HG02852 (cell line): ENCODE results near the gene COL5A1.
"Not testable (repeated sequence)": the region's sequence is repeated elsewhere in the genome, so short reads cannot be mapped to it uniquely, and the experiment has no call there.

Experiments
- ATAC-seq: cut with Tn5 transposase; IDR thresholded peaks from one replicate; pipeline ENCODE4 v1.9.1; 2021; ENCODE audit warnings: mild to moderate bottlenecking, moderate library complexity; ENCODE audit not compliant: unreplicated experiment

The COL5A1 gene

DNA sequence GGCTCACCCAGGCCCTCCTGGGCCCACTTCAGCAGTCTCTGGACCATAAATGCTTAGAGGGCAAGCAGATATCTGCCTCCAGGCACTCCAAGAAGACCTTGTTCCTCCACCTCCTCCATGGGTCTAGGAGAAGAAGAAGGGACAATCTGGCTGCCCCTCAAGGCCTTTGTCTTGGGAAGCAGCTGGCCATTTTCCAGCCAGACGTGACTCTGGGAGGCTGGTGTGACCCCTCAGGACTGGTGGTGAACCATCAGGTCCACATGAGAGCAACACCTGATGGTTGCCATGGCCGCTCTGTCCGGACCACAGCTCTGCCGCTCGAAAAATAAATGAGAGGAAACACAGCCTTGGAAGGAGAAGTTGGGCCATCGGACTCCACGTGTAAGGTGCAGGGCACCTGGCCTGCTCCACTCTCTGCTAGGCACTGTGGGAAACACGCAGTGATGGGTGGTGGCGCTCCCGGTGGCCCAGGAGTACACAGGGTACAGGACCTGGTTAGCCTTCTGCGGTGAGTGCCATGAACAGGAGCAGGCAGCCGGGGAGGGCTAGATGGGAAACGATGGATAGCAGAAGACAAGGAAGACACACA lies 3.0 kb upstream of the COL5A1 start:
- no peak for ATAC-seq

DNA sequence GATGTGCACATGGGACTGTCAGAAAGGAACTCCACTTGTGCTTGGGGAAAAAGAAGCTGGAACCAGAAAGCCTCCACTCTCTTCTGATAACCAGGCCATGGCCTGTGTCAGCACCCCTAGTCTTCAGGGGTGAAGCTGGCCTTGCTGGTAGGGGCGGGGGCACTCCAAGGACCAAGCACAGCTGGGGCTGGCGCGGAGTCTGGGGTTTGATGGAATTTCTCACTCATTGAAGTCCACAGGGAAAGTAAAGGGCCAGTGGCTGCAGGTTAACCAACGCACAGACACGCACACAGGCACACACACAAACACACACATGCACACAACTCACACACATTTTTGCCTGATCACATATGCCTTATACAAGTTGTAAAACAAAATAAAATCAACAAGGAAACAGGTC lies 1.6 kb upstream of the COL5A1 start:
- ATAC-seq: no peak

DNA sequence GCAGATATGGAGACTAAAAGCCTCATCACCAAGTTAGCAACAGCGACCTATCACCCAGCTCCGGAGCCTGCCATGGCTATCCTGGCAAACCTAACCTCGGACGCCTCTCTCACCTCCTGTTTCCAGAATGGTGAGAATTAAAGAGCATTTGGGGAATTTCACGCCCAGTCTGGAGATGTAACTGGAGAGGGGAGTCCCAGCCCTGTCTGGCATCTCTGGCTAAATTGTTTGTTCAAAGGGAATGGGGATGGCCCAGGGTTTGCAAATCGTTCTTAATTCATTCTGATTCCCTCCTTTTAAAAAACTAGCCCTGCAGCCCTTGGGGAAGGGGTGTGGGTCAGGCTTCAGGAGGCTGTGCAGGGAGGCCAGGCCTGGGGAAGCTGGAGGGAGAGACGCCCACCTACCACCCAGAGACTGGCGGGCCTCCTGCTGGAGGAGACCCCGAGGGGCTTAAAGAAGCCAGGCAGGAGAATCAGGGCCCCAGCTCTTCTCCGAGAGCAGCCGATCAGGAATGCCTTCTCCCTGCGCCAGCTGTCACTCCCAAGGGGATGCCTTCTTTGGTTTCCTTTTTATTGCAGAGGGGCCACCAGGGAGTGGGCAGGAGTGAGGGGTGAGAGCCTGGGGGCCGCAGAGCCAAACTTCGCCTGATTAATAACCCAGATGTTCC lies 964 bp upstream of the COL5A1 start:
- ATAC-seq: no peak

DNA sequence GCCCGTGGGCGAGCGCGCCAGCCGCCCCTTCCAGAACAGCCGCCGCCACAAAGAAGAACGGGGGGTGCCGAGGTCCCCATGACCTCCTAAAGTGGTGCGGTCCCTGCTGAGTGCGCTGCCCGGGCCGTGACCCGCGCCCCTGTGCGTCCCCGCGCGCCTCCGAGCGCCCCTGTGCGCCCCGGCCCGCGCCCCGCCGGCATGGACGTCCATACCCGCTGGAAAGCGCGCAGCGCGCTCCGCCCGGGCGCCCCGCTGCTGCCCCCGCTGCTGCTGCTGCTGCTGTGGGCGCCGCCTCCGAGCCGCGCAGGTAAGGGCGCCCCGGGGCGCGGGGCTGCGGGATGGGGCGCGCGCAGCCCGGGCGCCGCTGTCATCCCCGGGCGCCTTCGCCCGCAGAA lies 384 bp downstream of the COL5A1 start:
- ATAC-seq: no peak

DNA sequence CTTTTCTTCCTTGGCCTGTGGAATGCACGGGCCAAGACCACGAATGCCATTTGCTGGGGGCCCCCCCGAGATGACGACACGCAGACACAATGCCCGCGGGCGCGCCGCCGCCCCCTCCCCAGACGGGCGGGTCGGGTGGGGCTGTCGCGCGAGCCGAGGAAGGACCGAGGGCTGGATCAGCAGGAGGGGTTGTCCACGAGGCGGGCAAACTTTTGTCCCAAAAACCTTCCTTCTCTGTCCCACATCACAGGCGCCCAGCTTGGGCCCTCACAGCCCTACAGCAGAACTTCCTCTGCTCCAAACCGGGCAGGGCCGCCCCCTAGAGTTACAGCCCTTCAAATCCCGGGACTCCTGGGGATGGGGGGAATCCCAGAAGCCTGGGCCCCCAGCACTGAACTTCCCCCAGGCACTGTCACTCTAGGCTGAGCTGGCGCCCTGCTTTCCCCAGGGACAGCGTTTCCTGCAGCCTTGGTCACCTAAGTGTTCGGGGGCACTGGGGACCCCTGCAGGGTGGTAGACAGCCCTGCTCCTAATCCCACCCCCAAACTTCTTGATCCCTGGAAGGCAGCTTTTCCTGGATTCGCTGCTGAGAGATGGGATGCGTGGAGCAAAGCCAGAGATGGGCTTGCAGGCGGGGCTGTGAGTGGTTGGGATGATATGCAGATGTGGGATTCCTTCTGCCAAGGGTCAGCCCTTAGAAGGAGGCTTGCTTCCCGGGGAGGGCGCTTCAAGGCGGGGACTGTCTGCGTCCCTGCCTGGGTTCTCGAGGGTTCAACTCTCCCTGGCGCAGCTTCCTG lies 980 bp downstream of the COL5A1 start:
- ATAC-seq: no peak

DNA sequence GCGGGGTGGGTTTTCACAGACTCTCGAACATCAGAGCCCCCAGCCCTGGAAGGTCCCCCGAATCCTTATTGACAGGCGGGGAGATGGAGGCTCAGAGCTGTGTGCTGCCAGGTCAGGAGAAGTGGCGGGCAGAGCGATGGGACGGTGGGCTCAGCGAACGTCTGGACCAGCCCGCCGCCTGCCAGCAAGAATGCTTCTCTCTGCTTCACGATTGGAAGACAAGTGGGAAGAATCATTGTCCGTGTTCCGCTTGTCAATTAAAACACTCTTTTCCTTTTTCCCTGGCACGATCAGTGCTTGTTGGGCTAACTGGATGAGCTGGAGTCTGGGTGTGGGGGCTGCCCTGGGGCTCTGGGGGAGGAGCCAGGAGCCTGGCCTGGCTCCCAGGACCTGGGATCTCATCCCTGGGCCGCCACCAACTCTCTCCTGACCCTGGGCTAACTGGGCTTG lies 1.6 kb downstream of the COL5A1 start:
- no peak for ATAC-seq

DNA sequence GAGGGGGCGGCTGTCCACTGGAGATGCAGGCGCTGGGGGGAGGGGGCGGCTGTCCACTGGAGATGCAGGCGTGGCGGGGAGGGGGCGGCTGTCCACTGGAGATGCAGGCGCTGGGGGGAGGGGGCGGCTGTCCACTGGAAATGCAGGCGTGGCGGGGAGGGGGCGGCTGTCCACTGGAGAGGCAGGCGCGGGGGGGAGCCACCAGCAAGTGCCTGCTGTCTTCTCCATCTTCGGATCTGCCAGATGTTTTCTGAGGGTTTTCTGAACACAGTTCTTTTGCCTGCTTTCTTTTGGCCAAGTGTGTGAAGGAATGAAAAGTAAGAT lies 2.8 kb downstream of the COL5A1 start:
- ATAC-seq: not testable (repeated sequence)

DNA sequence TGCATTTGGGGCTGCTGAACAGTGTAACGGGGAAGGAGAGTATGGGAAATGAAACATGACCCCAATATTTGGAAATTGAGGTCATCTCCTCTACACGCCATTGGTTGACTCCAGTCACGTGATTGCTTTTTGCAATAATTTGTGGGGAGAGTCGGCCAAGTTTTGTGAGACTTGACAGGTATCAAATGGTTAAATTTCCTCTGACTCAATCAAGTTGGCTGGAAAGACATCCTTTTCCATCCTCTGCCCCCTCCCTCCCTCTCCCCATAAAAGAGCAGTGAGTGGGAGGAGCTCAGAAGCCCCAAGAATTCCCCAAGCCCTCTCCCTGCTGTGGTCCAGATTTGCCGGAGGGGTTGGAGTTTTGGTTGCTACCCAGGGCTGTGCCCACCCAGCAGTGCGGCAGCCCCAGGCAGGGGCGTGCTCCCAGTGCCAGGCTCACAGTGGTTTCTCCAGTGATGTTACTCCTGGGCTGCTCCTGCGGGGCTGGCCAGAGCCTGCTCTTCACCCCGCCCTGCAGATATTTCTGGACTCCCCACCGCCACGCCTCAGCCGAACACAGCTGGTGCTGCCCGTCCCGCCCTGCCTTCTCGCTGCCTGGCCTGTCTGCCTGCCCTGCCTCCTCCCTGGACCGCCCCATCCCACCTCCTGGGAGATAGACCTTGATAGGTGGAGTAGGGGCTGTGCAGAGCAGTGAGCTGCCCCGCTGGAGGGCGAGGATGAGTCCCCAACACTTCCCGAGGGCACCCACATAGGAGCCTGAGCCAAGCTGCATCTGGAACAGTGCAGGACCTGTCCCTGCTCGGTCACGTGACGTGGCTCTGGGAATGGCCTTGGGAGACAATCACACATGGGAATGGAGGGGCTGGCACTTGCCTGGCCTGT lies 3.4 kb downstream of the COL5A1 start:
- ATAC-seq: no peak

DNA sequence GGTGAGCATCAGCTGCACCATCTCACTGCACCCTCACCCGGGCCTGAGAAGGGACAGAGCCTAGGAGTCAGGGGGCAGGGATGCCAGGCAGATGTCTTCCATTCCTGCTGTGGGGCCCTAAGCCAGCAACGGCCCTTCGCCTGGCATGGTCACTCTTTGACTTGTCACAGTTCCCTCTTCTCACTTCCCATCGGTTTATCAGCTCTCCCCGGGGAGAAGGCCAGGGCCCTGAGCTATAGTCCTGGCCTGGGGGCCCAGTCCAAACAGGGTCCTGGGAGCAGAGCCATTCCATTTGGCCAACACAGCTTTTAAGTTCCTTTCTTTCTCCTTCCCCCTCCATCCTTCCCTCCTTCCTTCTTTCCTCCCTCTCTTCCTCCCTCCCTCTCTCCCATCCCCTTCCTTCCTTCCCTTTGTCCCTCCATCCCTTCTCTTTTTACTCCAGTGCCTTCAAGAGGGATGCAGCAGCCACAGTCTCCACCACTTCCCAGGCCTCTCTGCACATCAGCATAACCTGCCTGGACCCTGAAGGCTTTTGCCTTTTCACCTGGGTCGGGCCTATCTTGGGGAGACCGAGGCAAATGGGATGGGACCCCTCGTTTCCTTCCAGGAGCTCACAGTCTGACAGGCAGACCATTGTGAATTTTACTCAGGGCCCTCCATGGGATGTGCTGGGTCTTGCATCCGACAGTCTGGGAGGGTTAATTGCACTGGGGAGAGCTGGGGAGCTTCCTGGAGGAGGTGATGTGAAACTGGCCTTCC lies 4.2 kb downstream of the COL5A1 start:
- ATAC-seq: no peak

DNA sequence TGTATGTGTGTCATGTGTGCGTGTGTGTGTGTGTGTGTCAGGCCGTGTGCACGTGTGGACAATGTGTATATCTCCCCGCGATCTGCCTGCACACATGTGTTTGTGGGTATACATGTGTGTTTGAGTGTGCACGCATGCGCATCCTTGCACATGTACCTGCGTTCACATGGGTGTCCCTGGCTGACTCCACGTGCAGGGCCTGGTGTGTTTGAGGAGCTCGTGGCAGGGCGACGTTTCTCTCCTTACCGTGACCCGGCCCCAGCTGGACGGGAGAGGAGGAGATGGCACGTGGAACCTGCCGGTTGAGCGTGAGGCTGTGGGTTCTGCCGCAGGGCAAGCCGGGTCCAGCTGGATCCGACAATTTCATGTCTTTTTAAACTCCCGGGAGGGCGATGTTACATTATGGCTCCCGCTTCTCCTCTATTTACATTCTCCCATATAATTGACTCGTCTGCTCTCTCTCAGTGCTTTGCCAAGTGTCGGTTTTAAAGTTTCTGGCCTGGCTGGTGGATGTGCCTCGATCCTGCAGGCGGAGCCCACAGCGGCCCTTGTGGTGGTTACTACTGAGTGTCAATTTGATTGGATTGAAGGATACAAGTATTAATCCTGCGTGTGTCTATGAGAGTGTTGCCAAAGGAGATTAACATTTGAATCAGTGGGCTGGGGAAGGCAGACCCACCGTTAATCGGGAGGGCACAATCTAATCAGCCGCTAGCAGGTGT lies 5.9 kb downstream of the COL5A1 start:
- ATAC-seq: no peak

DNA sequence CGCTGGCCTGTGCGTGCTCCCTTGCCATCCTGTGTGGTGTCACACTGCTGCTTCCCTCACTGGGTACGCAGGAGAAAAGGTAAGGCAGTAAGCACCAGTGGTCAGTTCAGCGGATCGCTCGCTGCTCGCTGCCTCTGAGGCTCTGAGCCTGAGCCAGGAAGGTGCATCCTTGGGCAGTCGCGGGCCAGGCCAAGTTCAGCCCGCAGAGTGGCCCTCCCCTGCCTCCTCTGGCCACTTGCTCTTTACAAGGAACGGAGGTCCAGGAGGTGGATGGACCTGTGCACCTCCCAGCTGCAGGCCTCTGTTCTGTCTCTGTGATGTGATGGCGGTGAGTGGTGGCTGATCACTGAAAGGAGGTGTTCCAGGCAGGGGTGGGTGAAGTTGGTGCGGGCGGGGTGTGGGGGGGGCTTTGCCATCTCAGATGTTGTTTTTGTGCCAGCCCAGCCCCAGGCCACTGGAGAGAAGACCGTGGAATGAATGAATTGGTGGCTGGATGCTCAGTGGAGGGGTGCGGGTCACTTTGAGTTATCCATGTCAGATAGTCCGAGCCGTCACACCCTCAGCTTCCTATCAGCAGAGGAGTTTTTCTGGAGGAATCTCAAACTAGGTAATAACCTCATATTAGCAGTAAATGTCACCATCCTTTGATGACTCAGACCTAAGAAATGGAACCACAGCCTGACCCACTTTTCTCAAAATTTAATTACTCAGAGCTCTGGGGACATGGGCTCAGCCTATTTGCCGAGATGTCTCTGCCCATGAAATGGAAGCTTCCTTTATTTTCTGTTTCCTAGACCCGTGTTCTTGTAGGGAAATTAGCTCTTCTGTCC lies 7.3 kb downstream of the COL5A1 start:
- ATAC-seq: no peak

DNA sequence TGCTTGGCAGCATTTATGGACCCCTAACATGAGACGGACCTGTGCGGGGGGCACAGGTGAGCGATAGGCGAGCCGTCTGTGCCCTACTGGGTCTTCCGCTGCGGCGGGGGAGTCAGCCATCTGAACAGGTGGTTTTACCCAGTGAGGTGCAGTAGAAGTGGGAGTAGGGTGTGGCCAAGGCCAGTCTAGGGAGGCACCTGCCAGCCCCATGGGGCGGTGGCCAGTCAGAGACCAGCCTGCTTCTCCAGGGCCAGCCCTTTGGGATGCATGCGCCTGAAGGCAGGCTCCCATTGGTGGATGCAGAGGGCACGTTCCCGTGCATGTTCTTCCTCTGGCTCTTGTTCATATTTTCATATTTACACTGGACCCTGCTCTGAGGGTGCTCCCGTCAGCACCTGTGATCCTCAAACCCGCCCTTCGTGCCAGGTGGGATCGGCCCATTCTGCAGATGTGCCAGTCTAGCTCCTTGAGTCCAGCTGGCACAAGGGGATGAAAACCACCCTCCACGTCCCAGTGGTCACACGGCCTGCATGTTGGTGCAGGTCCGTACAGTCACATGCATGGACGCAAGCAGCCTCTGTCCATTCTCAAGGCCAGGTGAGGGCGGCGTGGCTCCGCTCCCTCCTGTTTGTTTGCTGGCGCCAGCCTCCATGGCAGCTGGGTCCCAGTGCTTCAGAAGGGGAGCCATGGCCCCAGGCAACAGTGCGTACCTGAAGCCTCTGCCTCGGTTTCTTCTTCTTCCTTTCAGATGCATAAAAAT lies 9.0 kb downstream of the COL5A1 start:
- no peak for ATAC-seq

DNA sequence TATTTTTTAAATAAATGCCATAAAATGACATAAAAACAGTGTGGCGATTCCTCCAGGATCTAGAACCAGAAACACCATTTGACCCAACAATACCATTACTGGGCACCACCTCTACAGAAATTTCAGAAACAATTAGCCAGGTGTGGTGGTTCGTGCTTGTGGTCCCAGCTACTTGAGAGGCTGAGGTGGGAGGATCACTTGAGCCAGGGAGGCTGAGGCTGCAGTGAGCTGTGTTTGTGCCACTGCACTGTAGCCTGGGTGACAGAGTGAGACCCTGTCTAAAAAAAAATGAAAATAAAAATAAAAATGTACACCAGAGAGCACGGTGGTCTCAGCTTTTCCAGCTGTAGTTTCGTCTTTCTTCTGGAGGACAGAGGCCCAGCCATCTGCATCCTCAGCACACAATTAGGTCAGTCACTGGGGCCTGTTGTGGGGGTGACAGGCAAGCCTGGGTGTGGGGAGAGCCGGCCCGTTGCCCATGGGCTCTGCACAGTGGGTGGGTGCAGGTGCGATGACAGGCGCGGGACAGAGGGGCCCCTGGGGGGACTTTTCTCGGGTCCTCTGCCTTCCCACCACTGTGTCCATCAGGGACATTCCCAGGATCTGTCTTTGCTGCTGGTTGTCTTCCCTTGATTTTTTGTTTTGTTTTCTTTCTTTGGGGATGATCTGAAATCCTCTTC lies 9.8 kb downstream of the COL5A1 start:
- ATAC-seq: no peak

DNA sequence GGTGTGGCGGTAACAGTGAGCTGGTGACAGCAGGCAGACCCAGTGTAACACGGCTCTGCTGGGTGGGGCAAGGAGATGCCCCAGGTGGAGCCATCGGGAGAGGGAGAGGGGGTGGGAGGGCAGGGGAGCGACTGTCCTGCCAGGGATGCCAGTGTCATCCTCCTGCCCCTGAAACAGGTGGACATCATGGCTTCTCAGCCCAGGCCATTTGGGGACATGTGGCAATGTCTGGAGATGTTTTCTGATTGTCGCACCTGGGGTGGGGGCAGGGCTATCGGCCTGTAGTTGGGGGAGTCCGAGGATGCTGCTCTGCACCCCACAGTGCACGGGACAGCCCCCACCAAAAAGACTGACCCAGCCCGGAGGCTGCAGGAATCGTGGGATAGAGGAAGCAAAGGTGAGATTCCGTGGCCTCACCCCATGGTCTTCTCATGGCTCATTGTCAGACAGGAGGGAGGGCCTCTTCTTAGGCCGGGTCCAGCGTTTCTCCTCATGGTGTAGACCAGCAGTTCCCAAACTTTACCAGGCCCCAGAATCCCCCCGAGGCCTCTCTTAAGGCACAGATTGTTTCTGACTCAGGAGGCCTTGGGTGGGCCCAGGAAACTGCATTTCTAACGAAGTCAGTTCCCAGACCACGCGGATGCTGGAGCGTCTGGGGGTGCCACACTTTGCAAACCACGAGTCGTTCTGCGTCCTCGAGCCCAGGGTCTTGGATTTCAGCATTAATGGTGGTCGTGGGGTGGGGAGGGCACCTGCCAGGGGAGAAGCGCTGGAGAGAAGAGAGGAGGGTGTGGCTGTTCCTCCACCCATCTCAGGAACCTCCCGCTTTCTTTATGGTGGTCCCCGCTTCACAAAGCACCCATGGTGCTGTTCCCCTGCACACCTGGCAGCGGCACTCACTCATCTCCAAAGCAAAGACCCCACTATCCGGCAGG lies 11.0 kb downstream of the COL5A1 start:
- ATAC-seq: no peak

DNA sequence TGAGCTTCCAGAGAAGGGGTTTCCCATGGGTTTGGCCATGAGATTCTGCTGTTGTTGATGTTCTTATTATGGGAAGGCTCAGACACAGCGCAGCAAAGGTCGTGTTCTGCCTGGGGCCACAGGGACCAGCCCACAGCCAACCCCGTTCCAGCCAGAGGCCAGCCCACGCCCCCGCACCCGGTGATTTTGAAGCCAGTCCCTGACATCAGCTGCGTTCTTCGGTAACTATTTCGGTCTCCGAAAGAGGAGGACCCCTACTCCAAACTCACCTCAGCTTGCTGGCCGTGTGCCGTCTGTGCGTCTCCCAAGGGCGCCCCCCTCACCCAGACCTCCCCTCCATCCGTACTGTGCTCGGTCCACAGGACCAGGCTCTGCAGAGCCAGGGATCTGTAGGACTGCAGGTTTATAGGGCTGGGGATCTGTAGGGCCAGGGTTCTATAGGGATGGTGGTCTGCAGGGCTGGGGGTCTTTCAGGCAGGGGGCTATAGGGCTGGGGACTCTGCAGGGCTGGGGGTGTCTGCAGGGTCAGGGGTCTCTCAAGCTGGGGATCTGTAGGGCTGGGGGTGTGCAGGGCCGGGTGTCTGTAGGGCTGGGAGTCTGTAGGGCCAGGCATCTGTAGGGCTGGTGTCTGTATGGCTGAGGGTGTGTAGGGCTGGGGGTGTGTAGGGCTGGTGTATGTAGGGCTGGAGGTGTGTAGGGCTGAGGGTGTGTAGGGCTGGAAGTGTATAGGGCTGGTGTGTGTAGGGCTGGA lies 11.8 kb downstream of the COL5A1 start:
- ATAC-seq: no peak

DNA sequence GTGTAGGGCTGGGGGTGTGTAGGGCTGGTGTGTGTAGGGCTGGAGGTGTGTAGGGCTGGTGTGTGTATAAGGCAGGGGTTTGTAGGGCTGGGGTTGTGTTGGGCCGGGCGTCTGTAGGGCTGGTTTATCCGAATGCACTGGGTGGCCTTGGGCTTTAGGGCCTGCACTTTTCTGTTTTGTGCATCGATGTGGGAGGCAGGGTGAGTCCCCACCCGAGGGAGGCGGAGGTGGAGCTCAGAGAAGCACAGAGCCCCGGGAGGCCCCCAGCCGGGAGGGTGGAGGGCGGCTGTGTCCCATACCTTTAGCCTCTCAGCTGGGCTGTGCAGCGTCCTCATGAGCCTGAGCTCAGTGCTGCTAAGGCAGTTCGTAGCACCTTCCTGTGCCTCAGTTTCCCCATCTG lies 13.5 kb downstream of the COL5A1 start:
- no peak for ATAC-seq
